Stimulated activated CD8-positive, alpha-beta memory T cell treated with anti-CD3 and anti-CD28 coated beads, Interleukin-2, amount 100 ng/mL, for 1 hour (primary cell): ENCODE measurements around the gene CD81.

ENCODE experiments used
- DNase-seq, 2 donors: peaks; one replicate each; pipeline ENCODE4 v3.0.0-alpha.2; 2020; ENCODE audit warnings: low read depth in 2 of 2

The CD81 gene

GRCh38 chr11:2436521-2437031, 59.5 kb downstream of the CD81 start:
- no peak for DNase-seq

- DNase-seq: no peak
Observed at GRCh38 chr11:2437516-2437915, 60.4 kb downstream of the CD81 start.

DNA sequence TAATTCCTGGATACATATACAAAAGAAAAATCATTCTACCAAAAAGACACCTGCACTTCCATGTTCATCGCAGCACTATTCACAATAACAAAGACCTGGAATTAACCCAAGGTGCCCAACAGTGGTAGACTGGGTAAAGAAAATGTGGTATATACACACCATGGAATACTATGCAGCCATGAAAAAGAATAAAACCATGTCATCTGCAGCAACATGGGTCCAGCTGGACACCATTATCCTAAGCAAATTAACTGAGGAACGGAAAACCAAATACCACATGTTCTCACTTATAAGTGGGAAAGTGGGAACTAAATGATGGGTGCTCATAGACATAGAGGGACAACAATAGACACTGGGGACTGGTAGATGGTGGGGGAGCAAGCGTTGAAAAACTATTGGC, 62.7 kb downstream of the CD81 start:
- DNase-seq: no peak

DNA sequence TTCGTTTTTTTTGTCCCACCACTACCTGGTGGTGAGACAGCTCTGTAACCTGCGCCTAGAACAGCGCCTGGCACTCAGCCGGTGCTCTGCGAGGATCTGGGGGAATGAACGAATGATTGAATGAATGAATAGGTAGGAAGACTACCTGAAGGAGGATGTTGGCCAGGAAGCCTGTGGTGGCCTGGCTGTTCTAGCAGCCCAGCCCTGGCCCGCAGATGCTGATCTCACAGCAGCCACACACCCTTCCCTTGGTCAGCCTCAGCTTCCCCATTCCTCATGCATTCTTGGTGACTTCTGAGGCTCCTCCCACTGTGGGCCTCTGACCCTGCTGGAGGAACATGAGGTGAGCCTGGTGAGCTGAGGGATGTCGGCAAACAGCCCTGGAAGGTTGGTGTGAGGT, 63.5 kb downstream of the CD81 start:
- DNase-seq: no peak

- DNase-seq: no peak
Observed at GRCh38 chr11:2441171-2441570, 64.1 kb downstream of the CD81 start.

DNA sequence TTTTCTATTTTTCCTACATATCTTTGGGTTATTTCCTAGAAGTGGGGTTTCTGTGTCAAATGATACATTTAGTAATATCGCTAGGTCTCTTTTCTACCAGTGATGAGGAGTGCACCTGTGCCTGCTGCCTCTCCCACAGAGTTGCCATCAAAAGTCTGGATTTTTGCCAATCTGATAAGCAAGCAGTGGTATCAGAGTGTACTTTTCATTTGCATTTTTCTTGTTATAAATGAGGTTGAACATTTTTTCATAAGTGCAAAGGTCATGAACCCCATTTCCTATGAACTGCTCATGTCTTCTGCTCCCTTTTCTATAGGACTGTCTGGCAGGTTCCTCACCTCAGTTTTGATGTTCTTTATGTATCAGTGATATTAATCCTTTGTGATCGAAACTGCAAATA, 65.5 kb downstream of the CD81 start:
- no peak for DNase-seq

GRCh38 chr11:2443406-2443805, 66.3 kb downstream of the CD81 start:
- no peak for DNase-seq

DNA sequence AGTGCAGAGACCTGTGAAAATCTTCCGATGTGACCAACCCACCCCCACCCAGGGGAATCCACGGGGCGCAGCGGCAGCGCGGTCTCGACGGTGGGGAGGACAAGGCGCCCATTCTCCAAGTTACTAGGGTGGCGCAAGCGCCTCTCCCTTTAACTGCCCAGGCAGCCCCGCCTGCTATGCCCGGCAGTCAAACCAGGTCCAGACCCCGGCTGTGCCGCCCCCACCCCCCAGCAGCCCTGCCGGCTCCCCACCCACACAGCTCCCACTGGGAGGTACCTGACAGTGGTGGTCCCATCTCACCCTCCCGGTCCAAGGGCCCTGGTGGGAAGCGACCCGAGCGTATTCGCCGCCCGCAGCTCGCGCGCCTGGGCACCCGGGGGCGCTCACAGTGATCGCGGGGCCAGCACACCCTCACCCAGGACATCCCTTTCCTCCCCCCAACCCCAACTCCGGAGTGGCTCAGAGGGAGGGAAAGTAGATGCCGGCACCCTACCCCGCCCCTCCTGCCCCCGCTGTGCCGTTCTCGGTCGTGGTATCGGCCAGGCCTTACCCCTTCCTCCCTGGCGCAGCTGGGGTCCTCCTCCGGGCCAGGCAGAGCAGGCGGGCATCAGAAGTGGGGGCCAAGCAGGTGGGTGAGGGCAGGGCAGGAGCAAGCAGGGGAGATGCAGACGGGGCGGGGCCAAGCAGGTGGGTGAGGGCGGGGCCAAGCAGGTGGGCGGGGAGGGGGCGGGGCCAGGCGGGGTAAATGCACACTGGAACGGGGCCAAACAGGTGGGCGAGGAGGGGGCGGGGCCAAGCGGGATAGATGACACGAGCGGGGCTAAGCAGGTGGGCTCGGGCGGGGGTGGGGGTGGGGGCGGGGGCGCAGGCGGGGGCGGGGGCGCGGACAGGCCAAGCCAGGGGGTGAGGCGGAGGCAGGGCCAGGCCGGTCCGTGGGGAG, 67.0 kb downstream of the CD81 start, which contains the start of gene TRPM5:
TSS of gene TRPM5 (minus strand) at position 634 of the 940 bp plus-strand sequence. CDS start 21,478 bp downstream, outside the sequence.
- DNase-seq: peak; percentile 43 to 58

- DNase-seq: peak in 1 of 2 donors; percentile 16
Observed at GRCh38 chr11:2444821-2445745, 68.0 kb downstream of the CD81 start, which contains the start of gene KCNQ1. KCNQ1 (plus strand) TSS chr11:2445008; CDS start chr11:2445099, 91 bp downstream.

GRCh38 chr11:2445746-2446551, 68.8 kb downstream of the CD81 start:
- DNase-seq: no peak

DNA sequence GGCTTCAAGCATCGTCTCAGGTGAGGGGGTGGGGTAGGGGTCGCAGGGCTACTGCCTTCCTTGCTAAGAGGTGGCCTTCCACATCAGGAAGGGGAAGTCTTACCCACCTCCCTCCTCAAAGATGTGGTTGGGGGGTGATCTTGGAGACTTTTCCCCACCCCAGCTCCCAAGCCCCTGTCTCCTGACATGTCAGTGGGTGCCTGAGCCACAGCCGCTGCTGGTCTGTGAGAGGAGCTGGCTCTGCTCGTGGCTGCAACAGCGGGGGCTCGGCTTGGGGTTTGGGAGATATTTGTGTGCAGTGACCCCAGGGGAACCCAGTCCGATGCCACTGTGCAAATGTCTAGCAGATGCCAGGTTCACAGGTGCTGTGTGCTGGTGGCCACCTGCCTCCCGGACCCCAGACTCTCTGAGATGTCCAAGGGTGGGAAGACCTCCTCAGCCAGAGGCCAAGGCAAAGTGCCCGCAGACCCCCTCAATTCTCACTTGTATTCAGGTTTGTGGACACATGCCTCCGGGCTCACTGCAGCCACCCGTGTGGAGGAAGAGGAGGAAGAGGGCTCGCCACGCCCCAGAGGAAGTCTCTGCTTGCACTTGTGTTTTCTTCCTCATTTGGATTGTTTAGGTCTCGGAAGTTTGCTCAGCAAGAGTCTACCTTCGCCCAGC, 69.6 kb downstream of the CD81 start:
- DNase-seq: no peak
